HG02884 (cell line): ENCODE measurements around the gene SRGAP2C.
"Not testable (repeated sequence)": the region's sequence is repeated elsewhere in the genome, so short reads cannot be mapped to it uniquely, and the experiment has no call there.

Experiments used
- ATAC-seq: cut with Tn5 transposase; IDR thresholded peaks from one replicate; pipeline ENCODE4 v1.9.1; 2021; ENCODE audit warnings: mild to moderate bottlenecking, moderate library complexity; ENCODE audit not compliant: unreplicated experiment

SRGAP2C gene

GRCh38 chr1:121275435-121275834, 90.7 kb downstream of the SRGAP2C start:
- not testable (repeated sequence) for ATAC-seq

- ATAC-seq, result not testable (repeated sequence)
Measured at GRCh38 chr1:121278202-121278601, 93.4 kb downstream of the SRGAP2C start.

DNA sequence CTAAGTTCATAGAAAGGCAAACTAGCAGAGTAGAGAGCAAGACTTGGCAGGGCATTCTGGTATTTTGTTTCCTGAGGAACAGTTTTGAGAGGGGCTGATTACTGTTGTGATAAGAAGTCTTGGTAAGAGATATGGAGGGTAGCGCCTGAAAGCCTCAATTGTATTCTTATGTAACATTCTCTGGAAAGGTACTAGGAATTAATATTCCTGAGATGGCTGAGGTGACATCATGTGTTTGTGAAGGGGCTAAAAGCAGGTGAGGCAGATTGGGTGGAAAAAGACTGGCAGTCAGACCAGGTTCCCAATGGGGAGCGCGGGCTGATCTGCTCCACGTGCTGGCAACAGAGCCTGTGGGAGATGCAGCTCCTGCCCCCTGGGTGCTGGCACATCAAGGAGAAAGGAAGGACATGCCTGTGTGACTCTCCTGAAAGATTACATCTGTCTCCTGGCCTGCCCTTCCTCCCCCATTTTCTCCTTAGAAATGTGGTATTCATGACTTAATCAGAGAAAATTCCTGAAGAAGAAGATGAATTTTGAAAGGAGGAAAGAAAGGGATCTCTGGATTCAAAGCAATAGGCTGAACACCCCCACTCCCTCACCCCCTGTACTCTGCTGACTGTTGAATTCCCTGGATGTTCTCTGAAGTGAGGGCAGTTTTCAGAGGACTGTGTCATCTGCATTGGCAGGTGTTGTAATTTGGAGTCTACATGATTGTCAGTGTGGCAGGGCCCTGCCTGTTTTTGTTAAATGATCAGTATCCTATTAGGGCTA, 94.2 kb downstream of the SRGAP2C start:
- ATAC-seq, result not testable (repeated sequence)

DNA sequence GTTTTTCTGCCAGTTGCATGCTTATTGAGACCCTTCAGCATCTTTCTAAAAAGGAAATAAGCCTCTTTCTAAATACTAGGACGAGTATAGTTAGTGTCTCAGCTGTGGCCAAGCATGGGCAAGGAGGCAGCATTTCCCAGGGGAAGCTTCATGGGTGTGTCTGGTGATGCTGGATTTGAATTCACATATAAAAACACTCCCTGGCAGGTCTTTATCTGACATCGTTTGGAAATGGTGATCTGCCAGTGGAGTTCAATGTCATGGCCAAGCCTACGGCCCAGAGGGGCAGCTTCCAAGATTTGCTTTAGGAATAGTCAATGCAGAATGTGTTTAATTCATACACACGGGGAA, 94.7 kb downstream of the SRGAP2C start:
- not testable (repeated sequence) for ATAC-seq

- ATAC-seq, result not testable (repeated sequence)
Measured at GRCh38 chr1:121280699-121281317, 96.0 kb downstream of the SRGAP2C start.

- ATAC-seq, result not testable (repeated sequence)
Measured at GRCh38 chr1:121281480-121281879, 96.7 kb downstream of the SRGAP2C start.

- not testable (repeated sequence) for ATAC-seq
Measured at GRCh38 chr1:121283587-121284180, 98.9 kb downstream of the SRGAP2C start.

DNA sequence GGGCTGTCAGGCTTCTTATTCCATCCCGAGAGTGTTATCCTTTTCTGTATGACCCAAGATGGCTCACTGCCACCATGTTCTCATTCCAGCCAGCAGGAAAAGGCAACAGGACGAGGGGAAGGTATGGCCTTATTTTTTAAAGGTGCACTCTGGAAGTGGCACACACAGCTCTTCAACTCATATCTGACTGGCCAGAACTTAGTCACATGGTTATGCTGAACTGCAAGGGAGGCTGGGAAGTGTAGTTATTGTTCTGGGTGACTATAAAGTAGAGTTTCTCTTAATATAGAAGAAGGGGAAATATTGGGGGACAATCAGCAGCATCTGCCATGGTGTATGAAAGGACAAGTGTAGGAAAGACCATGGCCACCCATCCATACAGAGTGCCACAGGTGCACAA, 107.8 kb downstream of the SRGAP2C start:
- ATAC-seq, result not testable (repeated sequence)

DNA sequence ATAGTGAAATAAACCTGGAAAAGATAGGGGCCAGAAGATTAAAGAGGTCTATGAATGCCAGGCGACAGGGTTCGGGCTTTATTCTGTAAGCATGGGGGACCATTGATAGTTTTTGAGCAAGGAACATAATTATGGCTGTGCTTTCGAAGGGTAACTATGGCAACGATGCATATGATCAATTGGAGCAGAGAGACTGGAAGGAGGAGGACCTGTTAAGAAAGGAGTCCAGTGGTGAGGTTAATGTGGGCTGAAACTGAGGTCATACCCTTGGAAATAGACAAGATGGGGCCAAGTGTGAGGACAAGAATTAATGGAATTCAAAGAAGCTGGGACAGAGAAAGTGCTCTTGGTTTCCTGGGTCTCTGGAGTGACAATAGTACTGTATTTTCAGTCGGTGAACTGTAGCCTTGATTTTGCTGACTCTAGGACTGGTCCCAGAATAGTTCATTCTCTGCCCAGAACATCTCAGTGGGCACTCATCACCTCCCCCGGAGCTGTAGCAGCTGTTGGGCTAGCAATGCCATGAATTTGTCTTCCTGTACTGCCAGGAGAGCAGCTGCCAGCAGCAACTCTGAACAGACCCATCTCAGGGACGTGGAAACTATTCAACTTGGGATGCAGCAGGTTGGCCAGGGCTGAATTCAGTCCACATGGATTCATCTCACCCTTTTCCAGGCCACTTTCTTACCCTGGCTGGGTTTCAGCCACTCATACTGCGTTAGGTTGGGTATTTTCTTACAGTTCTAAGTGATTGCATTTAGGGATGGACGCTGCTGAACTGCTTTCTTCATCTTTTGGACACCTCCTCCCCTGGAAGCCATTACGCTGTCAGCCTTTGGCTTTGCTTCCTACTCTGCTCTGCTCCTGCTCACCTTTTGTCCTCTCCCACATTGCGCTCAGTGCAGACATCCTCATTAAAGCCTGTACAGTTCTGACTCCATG, 108.8 kb downstream of the SRGAP2C start:
- not testable (repeated sequence) for ATAC-seq

- not testable (repeated sequence) for ATAC-seq
Measured at GRCh38 chr1:121294205-121294570, 109.4 kb downstream of the SRGAP2C start.

DNA sequence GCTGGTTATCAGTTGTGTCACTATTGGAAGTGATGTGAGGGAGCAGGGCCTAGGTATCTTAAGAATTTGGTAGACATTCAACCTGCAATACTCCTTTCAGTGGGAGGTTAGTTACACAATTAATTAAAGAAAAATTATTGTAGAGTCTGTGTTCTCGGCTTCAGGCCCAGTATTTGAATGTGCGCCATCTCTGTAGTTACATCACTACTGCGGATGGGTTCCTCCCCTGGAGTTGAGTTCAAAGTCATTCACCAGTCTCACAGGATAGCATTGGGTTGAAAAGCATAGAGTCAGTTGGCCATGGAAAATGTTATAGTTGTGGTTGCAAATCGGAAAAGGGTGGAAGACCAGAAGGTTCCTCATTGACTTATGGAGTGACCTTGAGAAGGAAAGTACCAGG, 111.8 kb downstream of the SRGAP2C start:
- ATAC-seq, result not testable (repeated sequence)

DNA sequence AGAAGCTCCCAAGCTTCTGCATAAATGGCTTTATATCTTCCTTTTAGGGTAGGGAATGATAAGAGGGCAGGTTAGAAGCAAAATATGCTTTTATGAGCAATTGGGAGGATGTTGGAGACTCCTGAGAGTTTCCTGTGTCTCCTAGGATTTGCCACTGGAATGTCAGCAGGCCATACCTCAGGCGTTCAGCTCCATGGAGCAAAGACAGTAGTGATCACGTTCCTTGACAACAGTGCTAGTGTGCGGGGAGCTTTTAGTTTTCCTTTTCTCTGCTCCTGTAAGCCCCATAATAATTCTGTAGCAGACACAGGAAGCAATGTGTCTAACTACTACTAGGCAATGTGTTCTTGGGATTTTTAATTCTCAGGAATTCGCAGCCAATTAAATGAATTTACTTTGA, 113.8 kb downstream of the SRGAP2C start:
- ATAC-seq, result not testable (repeated sequence)

- ATAC-seq, result not testable (repeated sequence)
Measured at GRCh38 chr1:121299514-121300149, 114.9 kb downstream of the SRGAP2C start.

DNA sequence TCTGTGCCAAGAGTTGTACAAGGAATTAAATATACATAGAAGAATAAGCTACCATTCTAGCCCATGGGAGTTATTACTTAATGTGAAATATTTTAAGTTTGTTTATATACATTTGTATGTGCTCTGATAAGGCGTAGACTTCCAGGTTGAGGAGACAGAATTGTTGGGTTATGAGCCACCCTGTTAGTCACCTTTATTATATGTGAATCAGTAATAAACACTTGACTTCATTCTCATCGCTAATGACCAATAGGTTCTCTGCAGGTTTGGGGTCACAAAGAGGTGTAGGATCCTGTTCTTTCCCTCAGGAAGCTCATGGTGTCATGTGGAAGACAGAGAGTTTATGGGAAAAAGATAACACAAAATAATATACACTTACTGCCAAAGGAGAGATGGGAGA, 117.1 kb downstream of the SRGAP2C start:
- ATAC-seq, result not testable (repeated sequence)

GRCh38 chr1:121307759-121308158, 123.0 kb downstream of the SRGAP2C start:
- ATAC-seq, result not testable (repeated sequence)

DNA sequence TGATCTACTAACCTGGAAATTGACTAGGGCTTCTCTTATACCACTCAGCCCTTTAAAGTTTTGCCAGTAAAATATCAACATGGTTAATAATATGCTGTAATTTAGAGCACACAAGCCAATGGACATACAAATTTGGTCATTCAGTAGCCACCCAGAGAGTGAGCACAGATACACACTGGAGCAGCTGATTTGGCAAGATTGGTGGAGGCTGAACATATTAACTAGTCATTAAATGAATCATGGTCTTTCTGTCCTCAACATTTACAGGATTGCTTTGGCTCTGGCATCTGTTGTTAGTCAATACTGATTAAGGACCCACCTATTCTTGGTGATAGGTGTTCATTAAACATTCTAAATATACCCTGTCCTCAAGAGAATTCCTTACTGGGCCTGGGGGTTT, 130.7 kb downstream of the SRGAP2C start:
- ATAC-seq, result not testable (repeated sequence)

DNA sequence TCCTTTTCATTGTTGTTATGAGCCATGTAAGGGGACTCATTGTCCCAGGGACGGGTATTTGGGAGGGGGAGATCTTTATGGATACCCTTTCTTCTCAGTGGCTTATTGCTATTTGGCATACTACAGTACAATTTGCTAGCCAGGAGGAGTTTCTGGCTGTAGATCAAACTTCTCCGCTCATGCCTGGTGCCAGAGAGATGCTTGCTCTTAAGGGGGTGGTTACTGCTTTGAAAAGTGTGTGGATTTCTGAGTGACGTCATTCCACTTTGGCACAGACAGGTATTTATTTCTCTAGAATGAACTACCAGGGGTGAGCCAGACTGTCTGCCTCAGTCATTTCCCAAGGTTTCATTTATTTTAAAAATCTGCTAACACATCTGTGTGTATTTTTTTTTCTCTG, 131.3 kb downstream of the SRGAP2C start:
- not testable (repeated sequence) for ATAC-seq

- not testable (repeated sequence) for ATAC-seq
Measured at GRCh38 chr1:121317491-121318468, 133.0 kb downstream of the SRGAP2C start.

- not testable (repeated sequence) for ATAC-seq
Measured at GRCh38 chr1:121318687-121319086, 133.9 kb downstream of the SRGAP2C start.
